SIG-M5 (cell line): Measurements from ENCODE around the gene VRK2.
"Not testable (repeated sequence)": the region's sequence is repeated elsewhere in the genome, so short reads cannot be mapped to it uniquely, and the experiment has no call there.

Experiments
- DNase-seq: peaks from one replicate; lab custom pipeline; 2025; lab: John Stamatoyannopoulos, UW

VRK2 gene

DNA sequence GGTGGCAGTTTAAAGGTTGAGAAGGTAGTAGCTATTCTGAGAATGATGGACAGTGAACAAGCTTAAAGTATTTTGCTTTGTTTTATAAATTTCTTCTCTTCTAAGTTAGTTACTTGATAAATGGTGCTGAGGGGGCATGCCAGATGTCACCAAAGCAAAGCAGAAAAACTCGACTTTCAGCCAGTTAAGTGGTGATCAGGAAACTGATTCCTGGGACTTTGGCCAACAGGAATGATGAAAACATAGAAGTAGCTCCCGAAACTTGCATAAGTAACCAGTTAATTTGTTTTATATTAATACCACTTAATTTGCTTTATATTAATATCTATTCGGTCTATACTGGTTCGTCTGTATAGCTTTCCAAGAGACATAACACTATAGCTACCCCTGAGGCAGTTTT is 111.9 kb downstream of the VRK2 start:
- no peak for DNase-seq

DNA sequence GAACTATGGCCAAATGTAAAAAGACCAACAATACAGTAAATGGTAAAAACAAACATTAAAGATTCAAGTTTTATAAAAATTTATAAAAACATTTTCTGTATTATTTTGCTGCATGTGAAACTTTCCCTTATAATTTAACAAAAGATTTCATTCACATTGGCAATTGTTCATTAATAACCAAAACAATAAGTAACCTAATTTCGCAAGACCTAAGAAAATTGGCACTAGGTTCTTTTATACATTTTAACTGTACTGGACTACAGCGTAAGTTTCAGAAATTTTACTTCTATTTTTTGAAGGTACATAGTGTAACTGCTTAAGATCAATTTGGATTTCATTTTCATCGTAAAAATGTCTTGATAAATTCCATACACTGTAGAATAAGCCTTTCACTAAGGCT is 117.3 kb downstream of the VRK2 start:
- DNase-seq, result no peak

DNA sequence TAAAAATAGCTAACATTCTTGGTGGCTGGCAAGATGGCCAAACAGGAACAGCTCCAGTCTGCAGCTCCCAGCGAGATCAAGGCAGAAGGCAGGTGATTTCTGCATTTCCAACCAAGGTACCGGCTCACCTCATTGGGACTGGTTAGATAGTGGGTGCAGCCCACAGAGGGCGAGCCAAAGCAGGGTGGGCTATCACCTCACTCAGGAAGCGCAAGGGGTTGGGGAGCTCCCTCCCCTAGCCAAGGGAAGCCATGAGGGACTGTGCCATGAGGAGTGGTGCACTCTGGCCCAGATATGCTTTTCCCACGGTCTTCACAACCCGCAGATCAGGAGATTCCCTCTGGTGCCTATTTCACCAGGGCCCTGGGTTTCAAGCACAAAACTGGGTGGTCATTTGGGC is 121.5 kb downstream of the VRK2 start:
- not testable (repeated sequence) for DNase-seq

DNA sequence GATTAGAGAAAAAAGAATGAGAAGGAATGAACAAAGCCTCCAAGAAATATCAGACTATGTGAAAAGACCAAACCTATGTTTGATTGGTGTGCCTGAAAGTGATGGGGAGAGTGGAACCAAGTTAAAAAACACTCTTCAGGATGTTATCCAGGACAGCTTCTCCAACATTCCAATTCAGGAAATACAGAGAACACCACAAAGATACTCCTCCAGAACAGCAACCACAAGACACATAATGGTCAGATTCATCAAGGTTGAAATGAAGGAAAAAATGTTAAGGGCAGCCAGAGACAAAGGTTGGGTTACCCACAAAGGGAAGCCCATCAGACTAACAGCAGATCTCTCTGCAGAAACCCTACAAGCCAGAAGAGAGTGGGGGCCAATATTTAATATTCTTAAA is 123.2 kb downstream of the VRK2 start:
- DNase-seq, result not testable (repeated sequence)

DNA sequence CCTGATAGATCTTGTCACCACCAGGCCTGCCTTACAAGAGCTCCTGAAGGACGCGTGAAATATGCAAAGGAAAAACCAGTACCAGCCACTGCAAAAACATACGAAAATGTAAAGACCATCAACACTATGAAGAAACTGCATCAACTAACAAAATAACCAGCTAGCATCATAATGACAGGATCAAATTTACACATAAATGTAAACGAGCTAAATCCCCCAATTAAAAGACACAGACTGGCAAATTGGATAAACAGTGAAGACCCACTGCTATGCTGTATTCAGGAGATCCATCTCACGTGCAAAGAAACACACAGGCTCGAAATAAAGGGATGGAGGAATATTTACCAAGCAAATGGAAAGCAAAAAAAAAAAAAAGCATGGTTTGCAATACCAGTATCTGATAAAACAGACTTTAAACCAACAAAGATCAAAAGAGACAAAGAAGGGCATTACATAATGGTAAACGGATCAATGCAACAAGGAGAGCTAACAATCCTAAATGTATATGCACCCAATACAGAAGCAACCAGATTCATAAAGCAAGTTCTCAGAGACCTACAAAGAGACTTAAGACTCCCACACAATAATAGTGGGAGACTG is 123.8 kb downstream of the VRK2 start:
- DNase-seq, result not testable (repeated sequence)

DNA sequence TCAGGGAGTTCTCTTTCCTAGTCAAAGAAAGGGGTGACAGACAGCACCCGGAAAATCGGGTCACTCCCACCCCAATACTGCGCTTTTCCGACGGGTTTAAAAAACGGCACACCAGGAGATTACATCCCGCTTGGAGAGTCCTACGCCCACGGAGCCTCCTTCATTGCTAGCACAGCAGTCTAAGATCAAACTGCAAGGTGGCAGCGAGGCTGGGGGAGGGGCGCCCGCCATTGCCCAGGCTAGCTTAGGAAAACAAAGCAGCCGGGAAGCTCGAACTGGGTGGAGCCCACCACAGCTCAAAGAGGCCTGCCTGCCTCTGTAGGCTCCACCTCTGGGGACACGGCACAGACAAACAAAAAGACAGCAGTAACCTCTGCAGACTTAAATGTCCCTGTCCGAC is 125.2 kb downstream of the VRK2 start:
- DNase-seq, result not testable (repeated sequence)

DNA sequence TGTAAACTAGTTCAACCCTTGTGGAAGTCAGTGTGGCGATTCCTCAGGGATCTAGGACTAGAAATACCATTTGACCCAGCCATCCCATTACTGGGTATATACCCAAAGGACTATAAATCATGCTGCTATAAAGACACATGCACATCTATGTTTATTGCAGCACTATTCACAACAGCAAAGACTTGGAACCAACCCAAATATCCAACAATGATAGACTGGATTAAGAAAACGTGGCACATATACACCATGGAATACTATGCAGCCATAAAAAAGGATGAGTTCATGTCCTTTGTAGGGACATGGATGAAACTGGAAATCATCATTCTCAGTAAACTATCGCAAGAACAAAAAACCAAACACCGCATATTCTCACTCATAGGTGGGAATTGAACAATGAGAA is 130.6 kb downstream of the VRK2 start:
- not testable (repeated sequence) for DNase-seq

DNA sequence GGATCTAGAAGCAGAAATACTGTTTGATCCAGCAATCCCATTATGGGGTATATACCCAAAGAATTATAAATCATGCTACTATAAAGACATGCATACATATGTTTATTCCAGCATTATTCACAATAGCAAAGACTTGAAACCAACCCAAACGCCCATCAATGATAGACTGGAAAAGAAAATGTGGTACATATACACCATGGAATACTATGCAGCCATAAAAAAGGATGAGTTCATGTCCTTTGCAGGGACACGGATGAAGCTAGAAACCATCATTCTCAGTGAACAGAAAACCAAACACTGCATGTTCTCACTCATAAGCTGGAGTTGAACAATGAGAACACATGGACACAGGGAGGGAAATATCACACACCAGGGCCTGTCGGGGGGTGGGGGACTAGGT is 133.6 kb downstream of the VRK2 start:
- DNase-seq, result not testable (repeated sequence)

DNA sequence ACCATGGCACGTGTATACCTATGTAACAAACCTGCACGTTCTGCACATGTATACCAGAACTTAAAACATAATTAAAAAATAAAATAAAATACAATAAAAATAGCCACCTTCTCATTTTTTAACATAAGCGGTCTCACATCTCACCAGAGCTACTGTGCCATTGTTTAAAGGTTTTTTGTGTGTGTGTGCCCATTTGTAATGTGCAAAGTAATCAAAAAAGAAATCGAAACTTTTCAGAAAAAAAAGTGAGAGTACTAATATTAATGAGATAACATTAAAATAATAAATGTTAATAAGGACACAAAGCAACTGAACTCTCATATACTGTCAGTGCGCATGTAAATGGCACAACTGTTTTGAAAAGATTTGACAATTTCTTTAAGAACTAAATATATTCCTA is 134.0 kb downstream of the VRK2 start:
- DNase-seq, result no peak

DNA sequence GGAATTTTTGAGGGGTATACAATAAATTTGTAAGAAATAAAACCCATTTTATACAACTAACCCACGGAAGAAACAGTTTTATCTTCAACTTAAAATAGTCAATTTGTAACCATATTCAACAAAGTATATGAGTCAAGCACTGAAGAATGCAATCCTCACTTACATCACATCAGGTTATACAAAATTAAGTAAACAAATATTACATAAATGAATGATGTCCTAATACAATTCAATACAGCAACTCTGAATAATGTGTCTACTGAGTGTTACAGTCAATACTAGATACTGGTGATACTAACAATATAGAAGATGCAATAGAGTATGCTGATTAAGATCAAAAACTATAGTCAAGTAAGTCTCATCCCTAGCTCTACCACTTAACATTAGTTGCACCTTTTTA is 135.9 kb downstream of the VRK2 start:
- DNase-seq, result no peak

DNA sequence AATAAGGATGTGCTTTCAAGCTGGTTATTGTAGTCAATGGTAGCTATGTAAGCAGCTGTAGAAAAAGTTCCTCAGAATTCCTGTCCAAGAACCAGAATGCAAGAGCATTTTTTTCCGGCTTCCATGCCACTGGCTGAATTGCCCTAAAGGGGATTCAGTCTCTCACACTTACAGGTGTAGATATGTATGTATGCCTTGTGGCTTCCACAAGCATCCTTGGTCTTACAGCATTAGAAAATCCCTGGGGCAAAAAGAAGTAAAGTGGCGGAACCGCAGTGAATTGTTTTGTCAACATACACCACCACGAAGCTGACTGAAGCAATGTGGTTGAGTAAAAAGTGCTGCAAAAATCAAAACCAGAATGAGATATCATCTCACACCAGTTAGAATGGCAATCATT is 139.9 kb downstream of the VRK2 start:
- DNase-seq, result no peak

DNA sequence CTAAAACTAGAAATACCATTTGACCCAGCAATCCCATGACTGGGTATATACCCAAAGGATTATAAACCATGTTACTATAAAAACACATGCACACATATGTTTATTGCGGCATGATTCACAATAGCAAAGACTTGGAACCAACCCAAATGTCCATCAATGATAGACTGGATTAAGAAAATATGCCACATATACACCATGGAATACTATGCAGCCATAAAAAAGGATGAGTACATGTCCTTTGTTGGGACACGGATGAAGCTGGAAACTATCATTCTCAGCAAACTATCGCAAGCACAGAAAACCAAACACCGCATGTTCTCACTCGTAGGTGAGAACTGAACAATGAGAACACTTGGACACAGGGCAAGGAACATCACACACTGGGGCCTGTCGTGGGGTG is 140.4 kb downstream of the VRK2 start:
- DNase-seq, result not testable (repeated sequence)

DNA sequence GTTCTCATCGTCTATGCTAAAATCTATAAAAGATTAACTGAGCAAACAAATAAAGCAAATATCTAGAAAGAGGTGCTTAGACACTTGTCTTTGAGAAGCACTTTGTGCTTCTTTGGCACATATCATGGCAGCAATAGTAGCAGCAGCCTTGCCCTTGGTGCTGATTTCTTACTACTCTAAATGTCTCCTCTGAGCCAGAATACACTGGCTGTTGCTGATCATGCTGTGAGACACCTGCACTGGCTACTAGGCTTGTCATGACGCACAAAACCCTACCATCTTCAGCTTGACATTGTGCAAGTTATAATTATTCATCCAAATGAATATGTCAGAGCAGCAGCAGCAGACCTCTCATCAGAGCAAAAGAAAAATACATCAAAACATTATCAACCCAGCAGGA is 147.9 kb downstream of the VRK2 start:
- DNase-seq, result no peak

DNA sequence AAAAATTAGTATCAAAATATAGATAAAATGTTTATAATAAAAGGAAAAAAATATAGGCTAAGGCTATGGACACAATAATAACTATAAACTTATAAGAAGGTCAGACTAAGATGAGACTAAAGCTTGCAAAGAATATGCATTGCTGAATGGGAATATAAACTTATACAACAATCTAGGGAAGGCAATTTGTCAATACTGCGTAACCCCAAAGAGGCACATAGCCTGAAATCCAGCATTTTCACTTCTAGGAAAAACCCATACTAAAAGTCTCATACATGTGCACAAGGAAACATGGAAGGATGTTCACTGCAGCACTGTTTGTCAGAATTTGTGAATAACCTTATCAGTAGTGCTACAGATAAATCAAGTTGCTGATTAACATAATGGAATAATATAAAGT is 149.1 kb downstream of the VRK2 start:
- DNase-seq, result no peak

DNA sequence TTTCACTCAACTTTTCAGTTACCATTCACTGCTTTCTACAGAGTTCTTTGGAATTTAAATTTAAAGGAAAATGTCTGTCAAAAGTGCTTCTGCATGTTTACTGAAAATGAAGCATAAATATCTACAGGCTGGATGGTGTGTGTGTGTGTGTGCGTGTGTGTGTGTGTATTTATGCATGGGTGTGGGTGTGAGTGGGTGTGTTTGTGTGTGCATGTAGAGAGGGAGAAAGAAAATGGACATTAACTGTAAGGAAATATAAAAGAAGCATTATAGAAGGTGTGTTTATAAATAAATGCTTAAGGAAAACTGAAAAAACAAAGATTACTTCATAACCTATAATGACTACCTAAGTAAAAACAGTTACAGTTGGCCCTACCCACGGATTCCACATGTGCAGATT is 151.3 kb downstream of the VRK2 start:
- no peak for DNase-seq

DNA sequence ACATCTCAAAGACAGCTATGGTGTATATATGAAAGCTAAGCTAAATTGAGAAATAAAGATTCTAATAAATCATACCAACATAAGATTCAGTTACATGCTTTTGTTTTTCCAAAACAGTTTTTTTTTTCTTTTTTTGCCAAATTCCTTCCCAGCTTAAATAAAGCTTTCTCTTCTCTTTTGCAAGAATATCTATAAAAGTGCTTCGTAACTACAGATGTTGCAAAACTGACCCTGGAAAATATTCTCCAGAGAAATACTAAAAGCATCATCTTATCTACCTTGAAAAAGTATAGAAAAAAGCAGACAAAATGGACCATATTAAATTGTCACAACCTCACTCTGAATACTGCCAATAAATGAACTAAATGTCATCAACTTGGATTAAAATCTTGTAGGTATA is 155.8 kb downstream of the VRK2 start:
- no peak for DNase-seq

DNA sequence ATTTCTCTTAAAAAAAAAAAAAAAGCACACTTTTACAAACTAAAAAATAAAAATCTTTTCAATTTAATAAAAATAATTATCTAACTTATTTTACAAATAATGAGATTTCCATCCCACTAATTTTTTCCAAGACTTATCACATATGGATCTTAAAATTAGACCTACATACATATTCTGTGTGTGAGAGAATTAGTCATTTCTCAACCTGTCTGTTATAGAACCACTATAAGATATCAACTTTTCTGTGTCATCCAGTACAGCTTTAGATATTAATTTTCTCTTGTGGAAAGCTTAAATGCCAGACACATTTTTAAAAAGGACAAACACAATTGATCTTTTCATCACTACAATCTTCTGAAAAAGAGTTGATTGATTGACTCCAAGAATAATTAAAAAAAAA is 156.4 kb downstream of the VRK2 start:
- DNase-seq, result no peak

DNA sequence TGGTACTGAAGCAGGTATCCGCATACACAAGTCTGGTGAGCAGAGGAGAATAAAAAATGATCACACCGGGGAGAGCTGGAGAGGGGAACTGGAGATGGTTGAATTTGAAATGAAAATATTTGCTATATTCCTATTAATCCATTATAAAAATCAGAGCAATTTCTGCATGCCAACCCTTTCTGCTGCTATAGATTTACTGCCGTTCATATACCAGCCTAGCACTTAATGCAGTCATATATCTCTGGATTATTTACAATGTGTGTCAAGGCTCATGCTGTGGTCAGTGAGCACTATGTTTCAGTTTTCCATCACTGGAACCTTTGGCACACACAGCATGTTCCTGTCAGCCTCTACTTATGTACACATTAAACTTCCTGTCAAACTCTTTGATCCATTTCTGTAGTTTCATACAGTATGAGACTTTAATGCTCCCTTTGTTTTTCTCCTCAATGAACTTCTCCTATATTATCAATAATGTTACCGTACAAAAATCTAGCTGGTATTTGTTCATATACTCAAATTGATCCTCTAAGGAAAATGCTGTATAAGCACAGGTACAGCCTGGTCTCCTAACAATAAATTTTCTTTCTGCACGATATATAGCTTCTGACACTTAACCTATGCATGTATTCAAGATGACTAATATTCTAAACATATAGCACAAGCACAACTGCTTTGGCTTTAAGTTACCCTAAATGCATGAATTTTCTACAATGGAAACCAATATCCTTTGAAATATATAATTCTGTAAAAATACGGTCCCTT is 157.8 kb downstream of the VRK2 start:
- no peak for DNase-seq

DNA sequence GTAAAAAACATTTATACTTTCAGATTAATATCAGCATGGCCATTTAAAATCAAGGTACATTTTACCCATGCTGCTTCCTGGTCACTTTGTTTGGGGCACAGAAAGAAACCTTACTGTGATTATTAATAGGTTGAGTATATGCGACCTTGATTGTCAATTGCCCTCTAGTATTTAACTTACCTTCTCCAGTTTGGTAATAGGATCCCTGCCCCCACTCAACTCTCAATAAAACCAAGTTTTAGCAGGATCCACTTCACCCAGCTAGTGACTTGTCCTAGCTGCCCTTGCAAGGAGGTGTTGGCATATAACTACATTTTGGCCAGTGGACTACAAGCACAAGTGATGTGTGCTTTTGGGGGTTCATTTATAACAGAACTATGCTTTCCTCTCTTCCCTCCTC is 160.2 kb downstream of the VRK2 start:
- DNase-seq, result no peak

DNA sequence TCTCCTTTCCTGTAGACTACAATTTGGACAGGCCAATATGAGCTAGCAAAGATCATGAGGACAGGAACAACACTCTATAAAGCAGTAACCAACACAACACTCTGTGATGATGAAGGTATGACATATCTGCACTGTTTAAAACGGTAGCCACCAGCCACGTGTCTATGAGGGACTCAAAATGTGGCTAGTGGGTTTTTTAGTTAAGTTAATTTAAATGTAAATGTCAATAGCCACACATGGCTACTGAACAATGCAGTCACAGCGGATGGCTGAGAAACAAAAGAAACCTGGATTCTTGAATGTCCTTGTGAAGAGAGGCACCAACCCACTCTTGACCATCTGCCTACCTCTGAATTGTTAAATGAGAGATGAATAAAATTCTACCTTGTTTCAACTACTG is 160.6 kb downstream of the VRK2 start:
- DNase-seq, result no peak
